KBM-7 (cell line): ENCODE measurements around the gene ERMN.
"Not testable (repeated sequence)": the region's sequence is repeated elsewhere in the genome, so short reads cannot be mapped to it uniquely, and the experiment has no call there.

Experiments used
- DNase-seq: peaks from one replicate; pipeline ENCODE4 v3.0.0-alpha.2; 2015
- in situ Hi-C: fragments of 300-500 bp; cut with MboI; formaldehyde crosslinking; loops from 2 replicates; pipeline ENCODE4 v1.14.3; 2020; ENCODE audit warnings: low sequenced_read_pairs, low pct_unique_long_range_greater_than_20kb, mixed read lengths

The ERMN gene

GRCh38 chr2:157325786-157326185 is at the start of gene ERMN:
ERMN (minus strand) TSS chr2:157325824; CDS start chr2:157325642, 182 bp downstream.
- in situ Hi-C loops, result no loop called here
- DNase-seq, result no peak

GRCh38 chr2:157375384-157375783 is 49.8 kb upstream of the ERMN start:
- DNase-seq, result no peak
- in situ Hi-C loops, result no loop called here

GRCh38 chr2:157368508-157368907 is 42.9 kb upstream of the ERMN start:
- in situ Hi-C loops, result not testable (repeated sequence)

GRCh38 chr2:157367704-157368103 is 42.1 kb upstream of the ERMN start:
- DNase-seq, result no peak
- in situ Hi-C loops, result no loop called here

More at GRCh38 chr2:157368508-157368907, 42.9 kb upstream of the ERMN start:
- DNase-seq, result not testable (repeated sequence)

- in situ Hi-C loops, result no loop called here
- DNase-seq, result peak; percentile 74
These were observed 38.8 kb upstream of the ERMN start for GRCh38 chr2:157364257-157364974.

- in situ Hi-C loops, result no loop called here
- DNase-seq, result peak; percentile 11
These were observed 38.0 kb upstream of the ERMN start for GRCh38 chr2:157363612-157364101.

GRCh38 chr2:157362627-157363026 is 37.0 kb upstream of the ERMN start:
- in situ Hi-C loops, result no loop called here
- DNase-seq, result no peak

- in situ Hi-C loops, result no loop called here
- DNase-seq, result no peak
These were observed 35.9 kb upstream of the ERMN start for GRCh38 chr2:157361526-157361925.

- DNase-seq, result no peak
- in situ Hi-C loops, result no loop called here
These were observed 34.0 kb upstream of the ERMN start for GRCh38 chr2:157359628-157360027.

- DNase-seq, result no peak
- in situ Hi-C loops, result no loop called here
These were observed 30.0 kb upstream of the ERMN start for GRCh38 chr2:157355618-157356017.

GRCh38 chr2:157349949-157350515 is 24.4 kb upstream of the ERMN start:
- DNase-seq, result no peak
- in situ Hi-C loops, result no loop called here

GRCh38 chr2:157348291-157348921 is 22.8 kb upstream of the ERMN start:
- in situ Hi-C loops, result no loop called here
- no peak for DNase-seq

GRCh38 chr2:157345647-157346389 is 20.2 kb upstream of the ERMN start:
- in situ Hi-C loops, result no loop called here

GRCh38 chr2:157341381-157341780 is 15.8 kb upstream of the ERMN start:
- DNase-seq, in situ Hi-C loops: not testable (repeated sequence)

More at GRCh38 chr2:157345647-157346389, 20.2 kb upstream of the ERMN start:
- no peak for DNase-seq

GRCh38 chr2:157339965-157340655 is 14.5 kb upstream of the ERMN start:
- DNase-seq, result no peak
- in situ Hi-C loops, result no loop called here

- in situ Hi-C loops, result no loop called here
- DNase-seq, result no peak
These were observed 12.4 kb upstream of the ERMN start for GRCh38 chr2:157337978-157338377.

GRCh38 chr2:157336137-157337010 is 10.8 kb upstream of the ERMN start:
- in situ Hi-C loops, result no loop called here
- peak; percentile 66 for DNase-seq

GRCh38 chr2:157334797-157335196 is 9.2 kb upstream of the ERMN start:
- no peak for DNase-seq
- in situ Hi-C loops, result no loop called here
